HG03342 (cell line): ENCODE measurements around the gene DUSP8.
A peak's percentile ranks its signal among the peaks of the same experiment; 100 is the strongest.
"Not testable (repeated sequence)": the region's sequence is repeated elsewhere in the genome, so short reads cannot be mapped to it uniquely, and the experiment has no call there.

ENCODE experiments used
- ATAC-seq: cut with Tn5 transposase; IDR thresholded peaks from one replicate; pipeline ENCODE4 v1.9.1; 2021; ENCODE audit warnings: mild to moderate bottlenecking, moderate library complexity; ENCODE audit not compliant: unreplicated experiment

DUSP8 gene

GRCh38 chr11:1572197-1573076, at the start of gene DUSP8:
Gene DUSP8, minus strand, starts transcription at chr11:1572271. Its CDS starts 6,445 bp downstream, at chr11:1565826.
- peak; percentile 66 for ATAC-seq

GRCh38 chr11:1619449-1619848, 47.4 kb upstream of the DUSP8 start:
- no peak for ATAC-seq

GRCh38 chr11:1618231-1618630, 46.2 kb upstream of the DUSP8 start:
- ATAC-seq = no peak

- ATAC-seq = no peak
Observed at GRCh38 chr11:1608363-1608762, 36.3 kb upstream of the DUSP8 start, which contains the start of gene KRTAP5-3. Gene KRTAP5-3, minus strand, starts transcription at chr11:1608463. Its CDS starts 78 bp downstream, at chr11:1608385.

GRCh38 chr11:1607901-1608300, 35.8 kb upstream of the DUSP8 start:
- ATAC-seq = not testable (repeated sequence)

- ATAC-seq = not testable (repeated sequence)
Observed at GRCh38 chr11:1607156-1607845, 35.2 kb upstream of the DUSP8 start.

GRCh38 chr11:1605923-1606322, 33.9 kb upstream of the DUSP8 start:
- ATAC-seq = peak; percentile 84

GRCh38 chr11:1604711-1605110, 32.6 kb upstream of the DUSP8 start:
- no peak for ATAC-seq

- ATAC-seq = no peak
Observed at GRCh38 chr11:1604181-1604580, 32.1 kb upstream of the DUSP8 start.

GRCh38 chr11:1603629-1604028, 31.6 kb upstream of the DUSP8 start:
- no peak for ATAC-seq

GRCh38 chr11:1601663-1602062, 29.6 kb upstream of the DUSP8 start:
- ATAC-seq = not testable (repeated sequence)

GRCh38 chr11:1600626-1601025, 28.6 kb upstream of the DUSP8 start:
- no peak for ATAC-seq

- ATAC-seq = no peak
Observed at GRCh38 chr11:1598816-1599215, 26.7 kb upstream of the DUSP8 start.

GRCh38 chr11:1598406-1598805, 26.3 kb upstream of the DUSP8 start:
- ATAC-seq = not testable (repeated sequence)

- no peak for ATAC-seq
Observed at GRCh38 chr11:1597994-1598380, 25.9 kb upstream of the DUSP8 start, which contains the start of gene KRTAP5-2. Gene KRTAP5-2, minus strand, starts transcription at chr11:1598294. Its CDS starts 44 bp downstream, at chr11:1598250.

- no peak for ATAC-seq
Observed at GRCh38 chr11:1597331-1597993, 25.4 kb upstream of the DUSP8 start.

GRCh38 chr11:1596576-1597121, 24.6 kb upstream of the DUSP8 start:
- ATAC-seq = not testable (repeated sequence)

GRCh38 chr11:1595994-1596575, 24.0 kb upstream of the DUSP8 start:
- ATAC-seq = not testable (repeated sequence)

GRCh38 chr11:1592628-1593027, 20.6 kb upstream of the DUSP8 start:
- ATAC-seq = no peak

- ATAC-seq = no peak
Observed at GRCh38 chr11:1589996-1590395, 17.9 kb upstream of the DUSP8 start.
